Lower leg skin (tissue), 3 donors: ENCODE data around the gene CTSE.

Experiments used
- POLR2A ChIP-seq, 2 donors: fragments of 450-650 bp; IDR thresholded peaks; one replicate each; pipeline ENCODE4 v1.6.1; 2016 to 2017; ENCODE audit warnings: antibody characterized with exemption in 2 of 2, mild to moderate bottlenecking in 1 of 2, moderate library complexity in 1 of 2
- TF ChIP-seq, protein P1 (sequence below), 3 donors: fragments of 450-650 bp; IDR thresholded peaks; one replicate each; pipeline ENCODE4 v1.5.1; 2016; ENCODE audit warnings: antibody characterized with exemption in 3 of 3, mild to moderate bottlenecking in 3 of 3, moderate library complexity in 2 of 3

DNA sequence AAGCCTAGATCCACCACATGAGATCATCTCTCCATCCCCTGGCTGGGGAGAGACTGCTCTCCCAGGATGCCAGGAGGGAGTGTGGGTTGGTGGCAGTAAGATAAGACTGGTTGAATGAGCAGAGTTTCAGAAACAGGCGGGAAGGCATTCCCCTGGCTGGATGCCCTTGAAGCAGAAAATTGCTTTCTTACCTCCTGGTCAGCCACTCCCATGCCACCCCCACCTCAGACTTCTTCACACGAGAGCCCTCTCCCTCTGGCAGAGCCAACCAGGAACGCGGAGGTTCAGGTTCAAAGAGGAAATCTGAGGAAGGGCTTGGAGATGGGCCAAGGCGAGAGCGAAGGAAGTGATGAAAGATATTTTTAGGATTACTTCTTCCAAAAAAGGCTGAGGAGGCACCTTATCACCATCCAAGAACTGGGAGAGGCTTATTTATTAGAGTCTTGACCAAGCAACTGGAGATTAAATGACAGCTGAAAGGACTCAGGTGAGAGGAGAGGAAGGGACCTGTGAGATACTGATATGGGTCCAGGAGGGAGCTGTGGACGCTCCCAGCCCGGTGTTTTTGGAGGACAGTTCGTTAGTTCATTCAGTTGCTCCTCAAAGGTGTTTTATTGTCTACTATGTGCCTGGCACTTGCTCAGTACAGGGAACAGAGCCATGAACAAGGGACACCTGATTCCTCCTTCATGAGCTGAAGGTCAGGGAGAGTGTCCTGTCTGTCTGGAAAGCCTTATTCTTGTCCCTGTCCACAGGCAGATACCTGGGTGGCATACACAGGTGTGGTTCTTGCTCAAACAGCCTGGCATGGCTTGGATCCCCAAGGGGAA is 61.5 kb downstream of the CTSE start:
- TF ChIP-seq, protein P1, sequence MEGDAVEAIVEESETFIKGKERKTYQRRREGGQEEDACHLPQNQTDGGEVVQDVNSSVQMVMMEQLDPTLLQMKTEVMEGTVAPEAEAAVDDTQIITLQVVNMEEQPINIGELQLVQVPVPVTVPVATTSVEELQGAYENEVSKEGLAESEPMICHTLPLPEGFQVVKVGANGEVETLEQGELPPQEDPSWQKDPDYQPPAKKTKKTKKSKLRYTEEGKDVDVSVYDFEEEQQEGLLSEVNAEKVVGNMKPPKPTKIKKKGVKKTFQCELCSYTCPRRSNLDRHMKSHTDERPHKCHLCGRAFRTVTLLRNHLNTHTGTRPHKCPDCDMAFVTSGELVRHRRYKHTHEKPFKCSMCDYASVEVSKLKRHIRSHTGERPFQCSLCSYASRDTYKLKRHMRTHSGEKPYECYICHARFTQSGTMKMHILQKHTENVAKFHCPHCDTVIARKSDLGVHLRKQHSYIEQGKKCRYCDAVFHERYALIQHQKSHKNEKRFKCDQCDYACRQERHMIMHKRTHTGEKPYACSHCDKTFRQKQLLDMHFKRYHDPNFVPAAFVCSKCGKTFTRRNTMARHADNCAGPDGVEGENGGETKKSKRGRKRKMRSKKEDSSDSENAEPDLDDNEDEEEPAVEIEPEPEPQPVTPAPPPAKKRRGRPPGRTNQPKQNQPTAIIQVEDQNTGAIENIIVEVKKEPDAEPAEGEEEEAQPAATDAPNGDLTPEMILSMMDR (IDR thresholded peaks at IDR 0.05) = no peak
- no peak for TF ChIP-seq POLR2A (IDR thresholded peaks at IDR 0.05)
